Liver (tissue), 3 donors: ENCODE results near the gene TFR2.
A peak's percentile ranks its signal among the peaks of the same experiment; 100 is the strongest.

Source experiments
- CTCF ChIP-seq: fragments of 150-350 bp; IDR thresholded peaks from 2 replicates; pipeline ENCODE4 v1.5.1; 2017; ENCODE audit warnings: improper control_type of control experiment, low read depth, low read length; ENCODE audit not compliant: missing input control
- EGR1 ChIP-seq, 2 donors: IDR thresholded peaks; 2 replicates each; pipeline ENCODE4 v1.6.1; 2016 to 2018; ENCODE audit warnings: antibody characterized with exemption in 2 of 2, low read depth in 2 of 2
- FOXA1 ChIP-seq: IDR thresholded peaks from 2 replicates; pipeline ENCODE4 v1.6.1; 2016; ENCODE audit warnings: antibody characterized with exemption
- GABPA ChIP-seq, 2 donors: IDR thresholded peaks in 1 of 2; conservative IDR thresholded peaks in 1 of 2; 2 replicates each; pipeline ENCODE4 v1.6.1; 2016; ENCODE audit warnings: antibody characterized with exemption in 2 of 2, mild to moderate bottlenecking in 1 of 2, moderate library complexity in 1 of 2
- HNF4A ChIP-seq, 2 donors: conservative IDR thresholded peaks; 2 replicates each; pipeline ENCODE4 v1.6.1; 2016; ENCODE audit warnings: antibody characterized with exemption in 2 of 2, mild to moderate bottlenecking in 2 of 2
- JUND ChIP-seq, 2 donors: IDR thresholded peaks; 2 replicates each; pipeline ENCODE4 v1.6.1; 2016; ENCODE audit warnings: antibody characterized with exemption in 2 of 2
- MAX ChIP-seq: IDR thresholded peaks from 2 replicates; pipeline ENCODE4 v1.6.1; 2016; ENCODE audit warnings: antibody characterized with exemption
- NR2F2 ChIP-seq: IDR thresholded peaks from 2 replicates; pipeline ENCODE4 v1.6.1; 2016; ENCODE audit warnings: antibody characterized with exemption
- RAD21 ChIP-seq, 2 donors: IDR thresholded peaks; 2 replicates each; pipeline ENCODE4 v1.6.1; 2016; ENCODE audit warnings: antibody characterized with exemption in 2 of 2, mild to moderate bottlenecking in 2 of 2
- REST ChIP-seq: IDR thresholded peaks from 2 replicates; pipeline ENCODE4 v1.6.1; 2016; ENCODE audit warnings: antibody characterized with exemption, mild to moderate bottlenecking
- RXRA ChIP-seq, 2 donors: IDR thresholded peaks; 2 replicates each; pipeline ENCODE4 v1.6.1; 2017 to 2018; ENCODE audit warnings: antibody characterized with exemption in 2 of 2, mild to moderate bottlenecking in 1 of 2
- TAF1 ChIP-seq: conservative IDR thresholded peaks from 2 replicates; pipeline ENCODE4 v1.6.1; 2016; ENCODE audit warnings: antibody characterized with exemption, mild to moderate bottlenecking
- YY1 ChIP-seq: IDR thresholded peaks from 2 replicates; pipeline ENCODE4 v1.6.1; 2016; ENCODE audit warnings: antibody characterized with exemption, mild to moderate bottlenecking
- donor health status: healthy.
- donor health status: healthy.

- peak in 1 of 2 donors; percentile 15 for TF ChIP-seq RAD21 (IDR thresholded peaks at IDR 0.05)
- no peak for TF ChIP-seq CTCF
- no peak for TF ChIP-seq TAF1
- peak; percentile 72 for TF ChIP-seq YY1
- TF ChIP-seq JUND (IDR thresholded peaks at IDR 0.05) = no peak
- peak in 1 of 2 donors; percentile 3 for TF ChIP-seq HNF4A (conservative IDR thresholded peaks at IDR 0.05)
- TF ChIP-seq EGR1 (IDR thresholded peaks at IDR 0.05; ENCODE audit: low read depth in 2 of 2) = no peak
- TF ChIP-seq RXRA (IDR thresholded peaks at IDR 0.05) = peak; percentile 11 to 39
- no peak for TF ChIP-seq NR2F2
- TF ChIP-seq FOXA1 = peak; percentile 2
- TF ChIP-seq REST = peak; percentile 24
- TF ChIP-seq GABPA (IDR thresholded peaks at IDR 0.05 in 1 of 2, conservative IDR thresholded peaks at IDR 0.05 in 1 of 2) = peak in 1 of 2 donors; percentile 77
- no peak for TF ChIP-seq MAX
These were observed 54.9 kb downstream of the TFR2 start, which contains the start of gene FBXO24 for GRCh38 chr7:100586266-100587025.
